Tibial artery (tissue), 4 donors: ENCODE results near the gene DOCK8.

Experiments
- DNase-seq, 2 donors: peaks; one replicate each; pipeline ENCODE4 v3.0.0-alpha.2; 2019
- H3K27ac ChIP-seq, 2 donors: fragments of 200-600 bp; sonication (generic) in 1 of 2; 1 replicate in 1 of 2; 2 replicates in 1 of 2; pipeline ENCODE4 v1.5.1; 2018 to 2019; ENCODE audit warnings: mild to moderate bottlenecking in 1 of 2
- H3K27me3 ChIP-seq, 2 donors: fragments of 200-600 bp; sonication (generic) in 1 of 2; one replicate each; pipeline versions ENCODE4 v1.5.1 to v1.6.0; 2016 to 2019
- H3K36me3 ChIP-seq, 3 donors: fragments of 200-600 bp; sonication (generic) in 2 of 3; one replicate each; pipeline ENCODE4 v1.5.1; 2016 to 2019; ENCODE audit warnings: mild to moderate bottlenecking in 2 of 3
- H3K4me1 ChIP-seq, 4 donors: fragments of 200-600 bp; sonication (generic) in 2 of 4; 1 replicate in 3 of 4; 2 replicates in 1 of 4; pipeline ENCODE4 v1.5.1; 2016 to 2019
- H3K4me3 ChIP-seq, 2 donors: fragments of 200-600 bp; sonication (generic) in 1 of 2; 1 replicate in 1 of 2; 2 replicates in 1 of 2; pipeline ENCODE4 v1.5.1; 2018 to 2019; ENCODE audit warnings: mild to moderate bottlenecking in 2 of 2
- H3K9me3 ChIP-seq, 3 donors: fragments of 200-600 bp; sonication (generic) in 1 of 3; one replicate each; pipeline ENCODE4 v1.5.1; 2016 to 2019
- CTCF ChIP-seq, 2 experiments: fragments of 200-600 bp in 1 of 2; fragments of 450-650 bp in 1 of 2; IDR thresholded peaks; one replicate each; pipeline ENCODE4 v1.5.1; 2017 to 2019; ENCODE audit warnings: antibody characterized with exemption in 2 of 2, mild to moderate bottlenecking in 1 of 2, moderate library complexity in 1 of 2
- intact Hi-C: fragments of 100-400 bp; cut with DNase I; formaldehyde crosslinking; loops from one replicate; pipeline ENCODE4 v1.15.0; 2023; ENCODE audit warnings: low total_unique reads

Gene DOCK8

GRCh38 chr9:366620-367019, 152.0 kb downstream of the DOCK8 start:
- Histone ChIP-seq H3K4me3 (no peak overlapping the region), H3K4me1 (peaks cover 0 to 23% (median 4%) of the 10 kb centered on the region in 4 donors), H3K36me3 (no peaks in the 10 kb centered on the region), H3K9me3 (no peaks in the 10 kb centered on the region), H3K27ac (no peak overlapping the region), H3K27me3 (no peaks in the 10 kb centered on the region)
- TF ChIP-seq CTCF (IDR thresholded peaks at IDR 0.05), result no peak
- no peak for DNase-seq
- intact Hi-C loops, result no loop called here

- no peaks in the 10 kb centered on the region for H3K27me3 ChIP-seq
- H3K4me3 ChIP-seq, result no peak overlapping the region
- H3K4me1 ChIP-seq, result peaks cover 0 to 21% (median 6%) of the 10 kb centered on the region in 4 donors
- no peak for TF ChIP-seq CTCF (IDR thresholded peaks at IDR 0.05)
- no peak overlapping the region for H3K27ac ChIP-seq
- no peaks in the 10 kb centered on the region for H3K36me3 ChIP-seq
- H3K9me3 ChIP-seq, result no peaks in the 10 kb centered on the region
- no peak for DNase-seq
- intact Hi-C loops, result no loop called here
Measured at GRCh38 chr9:370086-370485, 155.4 kb downstream of the DOCK8 start.

- Histone ChIP-seq H3K27ac (no peak overlapping the region), H3K27me3 (no peaks in the 10 kb centered on the region)
Measured at GRCh38 chr9:371349-371748, 156.7 kb downstream of the DOCK8 start.

GRCh38 chr9:372128-372527, 157.5 kb downstream of the DOCK8 start:
- H3K27ac ChIP-seq, result no peak overlapping the region
- no peaks in the 10 kb centered on the region for H3K27me3 ChIP-seq
- no peak for DNase-seq
- H3K4me1 ChIP-seq, result peaks cover 0 to 21% (median 6%) of the 10 kb centered on the region in 4 donors
- no peak for TF ChIP-seq CTCF (IDR thresholded peaks at IDR 0.05)
- intact Hi-C loops, result no loop called here
- no peaks in the 10 kb centered on the region for H3K9me3 ChIP-seq
- H3K4me3 ChIP-seq, result no peak overlapping the region
- peaks cover 0 to 5% (median 0%) of the 10 kb centered on the region in 3 donors for H3K36me3 ChIP-seq

More at GRCh38 chr9:371349-371748, 156.7 kb downstream of the DOCK8 start:
- TF ChIP-seq CTCF (IDR thresholded peaks at IDR 0.05), result no peak
- Histone ChIP-seq H3K4me3 (no peak overlapping the region), H3K36me3 (no peaks in the 10 kb centered on the region), H3K9me3 (no peaks in the 10 kb centered on the region), H3K4me1 (peaks cover 0 to 21% (median 6%) of the 10 kb centered on the region in 4 donors)
- no peak for DNase-seq
- intact Hi-C loops, result no loop called here

GRCh38 chr9:373759-374206, 159.1 kb downstream of the DOCK8 start:
- intact Hi-C loops, result no loop called here
- no peak for DNase-seq
- Histone ChIP-seq H3K4me3 (no peak overlapping the region), H3K27ac (no peak overlapping the region), H3K4me1 (peaks cover 0 to 21% (median 6%) of the 10 kb centered on the region in 4 donors), H3K9me3 (no peaks in the 10 kb centered on the region), H3K27me3 (peaks cover 0 to 5% of the 10 kb centered on the region in 2 donors), H3K36me3 (peaks cover 0 to 5% (median 0%) of the 10 kb centered on the region in 3 donors)
- TF ChIP-seq CTCF (IDR thresholded peaks at IDR 0.05), result no peak

GRCh38 chr9:374736-375135, 160.1 kb downstream of the DOCK8 start:
- TF ChIP-seq CTCF (IDR thresholded peaks at IDR 0.05), result no peak
- Histone ChIP-seq H3K4me1 (peaks cover 0 to 20% (median 6%) of the 10 kb centered on the region in 4 donors), H3K4me3 (no peak overlapping the region), H3K9me3 (no peaks in the 10 kb centered on the region), H3K27ac (no peak overlapping the region), H3K36me3 (peaks cover 0 to 11% (median 0%) of the 10 kb centered on the region in 3 donors), H3K27me3 (peaks cover 0 to 14% of the 10 kb centered on the region in 2 donors)
- no peak for DNase-seq
- intact Hi-C loops, result no loop called here
